OCI-LY7 (cell line): Measurements from ENCODE around the gene AMBP. TPM values are rescaled to one million over a fixed set of nuclear protein-coding genes. Genes with fewer than 3 reads are reported as not detected.

ENCODE experiments used
- BruUV-seq: library from RNA; stranded (reverse); fragments of 400-500 nt; replicated peaks from 2 replicates; lab custom pipeline; 2021; lab: Mats Ljungman, UMichigan
- CTCF ChIA-PET: fragments of 300-600 bp; sonication (Branson Sonifier 250); formaldehyde crosslinking; loops from one replicate; lab custom pipeline; 2022; ENCODE audit warnings: antibody characterized with exemption; ENCODE audit not compliant: unreplicated experiment; lab: Charles Lee
- POLR2A ChIA-PET: fragments of 300-600 bp; sonication (Branson Sonifier 250); formaldehyde crosslinking; loops from one replicate; lab custom pipeline; 2022; ENCODE audit warnings: antibody characterized with exemption; lab: Charles Lee
- DNase-seq: peaks from one replicate; pipeline ENCODE4 v3.0.0-alpha.2; 2015; ENCODE audit warnings: low spot score
- H2AFZ ChIP-seq: fragments of 200-600 bp; sonication (generic), shearing (Covaris generic); 2 replicates; pipeline ENCODE4 v1.6.1; 2014; ENCODE audit warnings: mild to moderate bottlenecking, antibody characterized with exemption, low read length, moderate library complexity
- H3K27ac ChIP-seq: fragments of 200-600 bp; sonication (generic); 2 replicates; pipeline ENCODE4 v1.5.1; 2014; ENCODE audit warnings: mixed run types, low read depth, mild to moderate bottlenecking, moderate library complexity, low read length, inconsistent platforms; ENCODE audit not compliant: poor library complexity, severe bottlenecking
- H3K36me3 ChIP-seq: fragments of 200-600 bp; sonication (generic); 2 replicates; pipeline ENCODE4 v1.6.1; 2014; ENCODE audit warnings: mild to moderate bottlenecking, antibody characterized with exemption, low read length, moderate library complexity, mixed read lengths; ENCODE audit not compliant: insufficient read depth
- H3K4me1 ChIP-seq: fragments of 200-600 bp; sonication (generic); 2 replicates; pipeline ENCODE4 v1.5.1; 2014; ENCODE audit warnings: mild to moderate bottlenecking, low read length; ENCODE audit not compliant: insufficient read depth, poor library complexity, severe bottlenecking
- H3K4me2 ChIP-seq: fragments of 200-600 bp; sonication (generic); 2 replicates; pipeline ENCODE4 v1.6.1; 2014; ENCODE audit warnings: mild to moderate bottlenecking, low read length
- H3K4me3 ChIP-seq: fragments of 200-600 bp; sonication (generic); 2 replicates; pipeline ENCODE4 v1.5.1; 2014; ENCODE audit warnings: mild to moderate bottlenecking, low read depth, low read length; ENCODE audit not compliant: poor library complexity, severe bottlenecking
- H3K79me2 ChIP-seq: fragments of 200-600 bp; sonication (generic); 2 replicates; pipeline ENCODE4 v1.6.1; 2016; ENCODE audit warnings: low read depth, mild to moderate bottlenecking, low read length, moderate library complexity, mixed read lengths; ENCODE audit not compliant: insufficient read depth
- H3K9me2 ChIP-seq: fragments of 200-600 bp; sonication (generic); 2 replicates; pipeline ENCODE4 v1.6.1; 2016; ENCODE audit warnings: mild to moderate bottlenecking, low read length, mixed read lengths; ENCODE audit not compliant: insufficient read depth
- H3K9me3 ChIP-seq: fragments of 200-600 bp; sonication (generic); 2 replicates; pipeline ENCODE4 v1.6.1; 2014; ENCODE audit warnings: mild to moderate bottlenecking, mixed run types, low read length, mixed read lengths
- H4K20me1 ChIP-seq: fragments of 200-600 bp; sonication (generic); 2 replicates; pipeline ENCODE4 v1.6.1; 2014; ENCODE audit warnings: mild to moderate bottlenecking, antibody characterized with exemption, low read length, moderate library complexity, mixed read lengths; ENCODE audit not compliant: insufficient read depth
- CTCF ChIP-seq: fragments of 200-600 bp; sonication (generic); conservative IDR thresholded peaks from 2 replicates; pipeline ENCODE4 v1.5.1; 2014; ENCODE audit warnings: mild to moderate bottlenecking, antibody characterized with exemption, low read length, moderate library complexity, mixed read lengths
- EZH2phosphoT487 ChIP-seq: fragments of 200-600 bp; sonication (generic); IDR thresholded peaks from 2 replicates; pipeline ENCODE4 v1.6.1; 2018; ENCODE audit warnings: low read depth, borderline replicate concordance, mild to moderate bottlenecking, mixed run types, antibody characterized with exemption, low read length, moderate library complexity, mixed read lengths
- intact Hi-C: fragments of 100-400 bp; cut with micrococcal nuclease; formaldehyde crosslinking; loops from one replicate; pipeline ENCODE4 v1.10.0; 2022; ENCODE audit not compliant: unreplicated experiment
- total RNA-seq, 2 experiments: library from RNA; depleted of rRNA in 1 of 2; stranded (reverse); fragments of >200 nt in 1 of 2; shearing (Covaris generic) in 1 of 2; gene quantifications; 2 replicates each; pipeline ENCODE4 v1.2.3, GENCODE V29; 2014 to 2022

Gene AMBP
- total RNA-seq, 2 experiments from 2014 or later, result not detected

GRCh38 chr9:114080773-114081440 is 2.8 kb upstream of the AMBP start:
- Histone ChIP-seq H3K9me3 (no peaks in the 10 kb centered on the region), H3K4me3 (no peak overlapping the region), H4K20me1 (no peaks in the 10 kb centered on the region), H3K27ac (no peak overlapping the region), H3K79me2 (no peaks in the 10 kb centered on the region), H3K36me3 (no peaks in the 10 kb centered on the region), H3K4me2 (no peak overlapping the region), H3K9me2 (no peaks in the 10 kb centered on the region), H2AFZ (no peak overlapping the region), H3K4me1 (no peaks in the 10 kb centered on the region)
- intact Hi-C loops, result no loop called here
- ChIA-PET POLR2A (no interaction called here), CTCF (no interaction called here)
- TF ChIP-seq EZH2phosphoT487 (no peak), CTCF (no peak)
- BruUV-seq, result no TSS peak
- no peak for DNase-seq

- no peak for DNase-seq
- no peak overlapping the region for H3K27ac ChIP-seq
- H3K9me3 ChIP-seq, result no peaks in the 10 kb centered on the region
- H2AFZ ChIP-seq, result no peak overlapping the region
- no peaks in the 10 kb centered on the region for H4K20me1 ChIP-seq
- intact Hi-C loops, result no loop called here
- H3K9me2 ChIP-seq, result no peaks in the 10 kb centered on the region
- H3K4me3 ChIP-seq, result no peak overlapping the region
- H3K4me1 ChIP-seq, result no peaks in the 10 kb centered on the region
- ChIA-PET CTCF (no interaction called here), POLR2A (no interaction called here)
- BruUV-seq, result no TSS peak
- H3K36me3 ChIP-seq, result no peaks in the 10 kb centered on the region
- TF ChIP-seq CTCF (no peak), EZH2phosphoT487 (no peak)
- H3K4me2 ChIP-seq, result no peak overlapping the region
- H3K79me2 ChIP-seq, result no peaks in the 10 kb centered on the region
These were observed 2.2 kb upstream of the AMBP start for GRCh38 chr9:114080195-114080772.

GRCh38 chr9:114078781-114079156 is 669 bp upstream of the AMBP start:
- CTCF ChIA-PET, result no interaction called here
- Histone ChIP-seq H3K9me3 (no peaks in the 10 kb centered on the region), H4K20me1 (no peaks in the 10 kb centered on the region), H2AFZ (no peak overlapping the region), H3K79me2 (no peaks in the 10 kb centered on the region), H3K4me3 (no peak overlapping the region), H3K36me3 (no peaks in the 10 kb centered on the region), H3K27ac (no peak overlapping the region), H3K4me2 (no peak overlapping the region), H3K9me2 (no peaks in the 10 kb centered on the region), H3K4me1 (no peaks in the 10 kb centered on the region)
- no TSS peak for BruUV-seq
- intact Hi-C loops, result no loop called here
- POLR2A ChIA-PET, result interaction anchor here (0.6 kb wide), 1 partner anchor 1627 kb away, joined by 3 read pairs; no protein-coding TSS in a partner anchor
- TF ChIP-seq EZH2phosphoT487, result no peak
- TF ChIP-seq CTCF, result no peak
- DNase-seq, result no peak
